Ectodermal cell (in vitro differentiated cells): ENCODE data around the gene SLC25A26.
A peak's percentile ranks its signal among the peaks of the same experiment; 100 is the strongest.

Experiments
- H3K27ac ChIP-seq: 2 replicates; pipeline ENCODE4 v1.7.0; 2013; ENCODE audit warnings: mild to moderate bottlenecking, low read depth, low read length; ENCODE audit not compliant: insufficient read depth, poor library complexity, severe bottlenecking
- H3K27me3 ChIP-seq: 2 replicates; pipeline ENCODE4 v1.7.0; 2013; ENCODE audit warnings: mild to moderate bottlenecking, low read length; ENCODE audit not compliant: insufficient read depth, control insufficient read depth, poor library complexity, severe bottlenecking
- H3K36me3 ChIP-seq: one replicate; pipeline ENCODE4 v1.7.0; 2013; ENCODE audit warnings: low read length; ENCODE audit not compliant: control insufficient read depth, insufficient read depth
- H3K4me1 ChIP-seq: one replicate; pipeline ENCODE4 v1.7.0; 2013; ENCODE audit warnings: low read length; ENCODE audit not compliant: control insufficient read depth, insufficient read depth
- H3K4me3 ChIP-seq: 2 replicates; pipeline ENCODE4 v1.7.0; 2013; ENCODE audit warnings: low read depth, low read length, control low read depth; ENCODE audit not compliant: insufficient read depth
- H3K9me3 ChIP-seq: 2 replicates; pipeline ENCODE4 v1.7.0; 2013; ENCODE audit warnings: mild to moderate bottlenecking, low read length, moderate library complexity; ENCODE audit not compliant: control insufficient read depth
- WGBS, 2 experiments: methylation state at CpG; one replicate each; pipeline ENCODE4 v1.1.7; 2013; ENCODE audit warnings: missing lambda C conversion rate in 2 of 2; 5-methylcytosine and 5-hydroxymethylcytosine counted together

The SLC25A26 gene

GRCh38 chr3:66397745-66398144 is 176.9 kb downstream of the SLC25A26 start:
- Histone ChIP-seq H3K27ac (no peak overlapping the region), H3K4me1 (peaks cover 18% of the 10 kb centered on the region), H3K36me3 (peaks cover 55% of the 10 kb centered on the region), H3K4me3 (no peak overlapping the region), H3K27me3 (no peaks in the 10 kb centered on the region), H3K9me3 (no peaks in the 10 kb centered on the region)
- WGBS, 2 experiments, result 96 to 98% methylated on average over 2 of the region's 2 CpGs

GRCh38 chr3:66398228-66399025 is 177.6 kb downstream of the SLC25A26 start:
- Histone ChIP-seq H3K36me3 (peaks cover 48% of the 10 kb centered on the region), H3K27me3 (no peaks in the 10 kb centered on the region), H3K27ac (no peak overlapping the region), H3K4me1 (peaks cover 19% of the 10 kb centered on the region), H3K4me3 (no peak overlapping the region), H3K9me3 (no peaks in the 10 kb centered on the region)
- WGBS, 2 experiments, result 95 to 97% methylated on average over 9 of the region's 9 CpGs

- Histone ChIP-seq H3K27ac (no peak overlapping the region), H3K4me1 (peaks cover 19% of the 10 kb centered on the region), H3K27me3 (no peaks in the 10 kb centered on the region), H3K9me3 (no peaks in the 10 kb centered on the region), H3K4me3 (no peak overlapping the region), H3K36me3 (peaks cover 49% of the 10 kb centered on the region)
- 92% methylated on average over 10 of the region's 10 CpGs for WGBS, 2 experiments
Observed at GRCh38 chr3:66399529-66400232, 178.9 kb downstream of the SLC25A26 start.

GRCh38 chr3:66400411-66401156 is 179.8 kb downstream of the SLC25A26 start:
- Histone ChIP-seq H3K4me3 (no peak overlapping the region), H3K27me3 (no peaks in the 10 kb centered on the region), H3K27ac (peak overlapping the region; percentile 51), H3K9me3 (no peaks in the 10 kb centered on the region), H3K36me3 (peaks cover 53% of the 10 kb centered on the region), H3K4me1 (peaks cover 19% of the 10 kb centered on the region)
- WGBS, 2 experiments, result 71 to 77% methylated on average over 15 of the region's 15 CpGs

GRCh38 chr3:66401157-66401550 is 180.4 kb downstream of the SLC25A26 start:
- H3K27ac ChIP-seq, result peak overlapping the region; percentile 51
- H3K36me3 ChIP-seq, result peaks cover 53% of the 10 kb centered on the region
- WGBS, 2 experiments, result 83 to 90% methylated on average over 8 to 10 of the region's 10 CpGs
- peaks cover 19% of the 10 kb centered on the region for H3K4me1 ChIP-seq
- H3K27me3 ChIP-seq, result no peaks in the 10 kb centered on the region
- H3K4me3 ChIP-seq, result no peak overlapping the region
- no peaks in the 10 kb centered on the region for H3K9me3 ChIP-seq

- H3K36me3 ChIP-seq, result peaks cover 52% of the 10 kb centered on the region
Observed at GRCh38 chr3:66401675-66402491, 181.1 kb downstream of the SLC25A26 start.

GRCh38 chr3:66402596-66403290 is 181.9 kb downstream of the SLC25A26 start:
- H3K9me3 ChIP-seq, result no peaks in the 10 kb centered on the region
- peaks cover 28% of the 10 kb centered on the region for H3K4me1 ChIP-seq
- H3K27ac ChIP-seq, result no peak overlapping the region
- WGBS, 2 experiments, result 92 to 93% methylated on average over 13 of the region's 13 CpGs
- H3K36me3 ChIP-seq, result peaks cover 49% of the 10 kb centered on the region
- H3K27me3 ChIP-seq, result no peaks in the 10 kb centered on the region
- no peak overlapping the region for H3K4me3 ChIP-seq

More at GRCh38 chr3:66401675-66402491, 181.1 kb downstream of the SLC25A26 start:
- no peaks in the 10 kb centered on the region for H3K9me3 ChIP-seq
- H3K27me3 ChIP-seq, result no peaks in the 10 kb centered on the region
- peaks cover 23% of the 10 kb centered on the region for H3K4me1 ChIP-seq
- no peak overlapping the region for H3K4me3 ChIP-seq
- H3K27ac ChIP-seq, result no peak overlapping the region
- 91 to 92% methylated on average over 20 of the region's 20 CpGs for WGBS, 2 experiments

GRCh38 chr3:66403323-66403990 is 182.7 kb downstream of the SLC25A26 start:
- Histone ChIP-seq H3K4me1 (peaks cover 28% of the 10 kb centered on the region), H3K27ac (no peak overlapping the region), H3K4me3 (no peak overlapping the region), H3K9me3 (no peaks in the 10 kb centered on the region), H3K36me3 (peaks cover 49% of the 10 kb centered on the region), H3K27me3 (no peaks in the 10 kb centered on the region)
- WGBS, 2 experiments, result 86 to 87% methylated on average over 13 of the region's 13 CpGs

- 85 to 90% methylated on average over 15 of the region's 15 CpGs for WGBS, 2 experiments
- no peaks in the 10 kb centered on the region for H3K9me3 ChIP-seq
- H3K4me1 ChIP-seq, result peaks cover 28% of the 10 kb centered on the region
- H3K4me3 ChIP-seq, result no peak overlapping the region
- H3K27ac ChIP-seq, result no peak overlapping the region
- no peaks in the 10 kb centered on the region for H3K27me3 ChIP-seq
- peaks cover 48% of the 10 kb centered on the region for H3K36me3 ChIP-seq
Observed at GRCh38 chr3:66404197-66404596, 183.4 kb downstream of the SLC25A26 start.
